Dendritic cell treated with granulocyte-macrophage colony-stimulating factor and Interleukin-4, amounts not matched to agents 40 ng/mL and 50 ng/mL, for 4 days (primary cell): ENCODE measurements around the gene UBTD1.
"Not testable (repeated sequence)": the region's sequence is repeated elsewhere in the genome, so short reads cannot be mapped to it uniquely, and the experiment has no call there.

Source experiments
- H3K27ac Mint-ChIP-seq: one replicate; pipeline ENCODE4 v1.8.0; 2022; ENCODE audit warnings: mild to moderate bottlenecking, mixed read lengths
- H3K27me3 Mint-ChIP-seq: one replicate; pipeline ENCODE4 v1.8.0; 2022; ENCODE audit warnings: mild to moderate bottlenecking, mixed read lengths
- H3K36me3 Mint-ChIP-seq: one replicate; pipeline ENCODE4 v1.8.0; 2022; ENCODE audit warnings: low read depth, mixed read lengths
- H3K4me1 Mint-ChIP-seq: one replicate; pipeline ENCODE4 v1.8.0; 2022; ENCODE audit warnings: low read depth, mixed read lengths
- H3K4me3 Mint-ChIP-seq: one replicate; pipeline ENCODE4 v1.8.0; 2022; ENCODE audit warnings: mild to moderate bottlenecking, moderate library complexity, mixed read lengths
- H3K9me3 Mint-ChIP-seq: one replicate; pipeline ENCODE4 v1.8.0; 2022; ENCODE audit warnings: mixed read lengths
- intact Hi-C: fragments of 100-400 bp; cut with micrococcal nuclease; formaldehyde crosslinking; loops from one replicate; pipeline ENCODE4 v1.15.0; 2022

UBTD1 gene

DNA sequence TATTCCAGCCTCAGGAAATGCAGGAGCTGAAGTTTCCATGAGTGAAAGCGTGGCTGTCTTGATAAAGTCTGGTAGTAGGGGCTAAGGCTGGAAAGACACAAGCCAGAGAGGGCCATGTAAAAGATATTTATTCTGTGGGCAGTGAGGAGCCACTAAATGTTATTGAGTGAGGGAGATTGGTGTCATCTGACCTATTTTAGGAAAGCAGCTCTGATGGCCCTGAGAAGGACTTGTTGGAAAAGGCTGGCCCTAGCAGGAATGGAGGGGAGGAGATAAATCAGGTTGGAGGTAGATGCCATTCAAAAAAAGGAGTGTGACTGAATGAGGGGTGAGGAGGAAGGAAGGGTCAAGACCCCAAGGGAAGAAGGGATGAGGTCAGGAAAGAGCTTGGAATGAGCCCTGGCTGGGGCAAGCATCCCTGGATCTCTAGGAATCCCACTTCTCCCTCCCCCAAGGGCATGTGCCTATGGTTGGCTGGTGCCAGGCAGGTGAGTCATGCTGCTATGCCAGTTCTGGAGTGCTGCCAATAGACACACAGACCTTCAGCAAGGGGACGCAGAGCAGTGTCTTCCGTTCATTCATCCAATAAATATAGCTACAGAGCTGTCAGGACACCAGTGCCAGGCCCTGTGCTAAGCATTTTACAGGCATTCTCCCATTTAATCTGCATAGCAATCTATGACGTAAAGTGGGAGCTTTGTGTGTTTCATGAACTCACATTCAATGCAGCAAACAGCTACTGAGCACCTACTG is 75.8 kb downstream of the UBTD1 start:
- H3K36me3 Mint-ChIP-seq: peaks cover 20% of the 10 kb centered on the region
- intact Hi-C loops: loop anchor here (5.0 to 10.0 kb wide), 2 partner anchors 38 to 80 kb away; no protein-coding TSS in a partner anchor
- H3K4me1 Mint-ChIP-seq: no peaks in the 10 kb centered on the region
- H3K4me3 Mint-ChIP-seq: no peak overlapping the region
- peaks cover 13% of the 10 kb centered on the region for H3K27me3 Mint-ChIP-seq
- no peaks in the 10 kb centered on the region for H3K9me3 Mint-ChIP-seq
- H3K27ac Mint-ChIP-seq: no peak overlapping the region

GRCh38 chr10:97575127-97575668 is 76.5 kb downstream of the UBTD1 start:
- intact Hi-C loops: loop anchor here (10.0 kb wide), 1 partner anchor 80 kb away; no protein-coding TSS in a partner anchor
- Mint-ChIP-seq H3K4me1 (no peaks in the 10 kb centered on the region), H3K36me3 (peaks cover 13% of the 10 kb centered on the region), H3K27ac (no peak overlapping the region), H3K27me3 (peaks cover 13% of the 10 kb centered on the region), H3K4me3 (no peak overlapping the region), H3K9me3 (no peaks in the 10 kb centered on the region)

DNA sequence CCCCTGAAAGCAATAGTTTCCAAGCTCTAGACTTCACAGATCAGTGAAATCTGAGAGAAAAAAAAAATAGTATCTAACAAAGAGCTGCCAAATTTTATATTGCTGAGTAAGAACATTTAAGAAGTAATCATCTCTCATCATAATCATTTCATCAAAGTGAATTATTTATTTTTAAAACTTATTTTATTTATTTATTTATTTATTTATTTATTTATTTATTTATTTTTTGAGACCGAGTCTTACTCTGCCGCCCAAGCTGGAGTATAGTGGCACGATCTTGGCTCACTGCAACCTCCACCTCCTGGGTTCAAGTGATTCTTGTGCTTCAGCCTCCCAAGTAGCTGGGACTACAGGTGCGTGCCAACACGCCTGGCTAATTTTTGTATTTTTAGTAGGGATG is 77.8 kb downstream of the UBTD1 start:
- H3K9me3 Mint-ChIP-seq, H3K27ac Mint-ChIP-seq, H3K36me3 Mint-ChIP-seq, H3K4me1 Mint-ChIP-seq, H3K4me3 Mint-ChIP-seq: not testable (repeated sequence)
- intact Hi-C loops: loop anchor here (10.0 kb wide), 1 partner anchor 78 kb away; no protein-coding TSS in a partner anchor
- H3K27me3 Mint-ChIP-seq: peaks cover 13% of the 10 kb centered on the region

DNA sequence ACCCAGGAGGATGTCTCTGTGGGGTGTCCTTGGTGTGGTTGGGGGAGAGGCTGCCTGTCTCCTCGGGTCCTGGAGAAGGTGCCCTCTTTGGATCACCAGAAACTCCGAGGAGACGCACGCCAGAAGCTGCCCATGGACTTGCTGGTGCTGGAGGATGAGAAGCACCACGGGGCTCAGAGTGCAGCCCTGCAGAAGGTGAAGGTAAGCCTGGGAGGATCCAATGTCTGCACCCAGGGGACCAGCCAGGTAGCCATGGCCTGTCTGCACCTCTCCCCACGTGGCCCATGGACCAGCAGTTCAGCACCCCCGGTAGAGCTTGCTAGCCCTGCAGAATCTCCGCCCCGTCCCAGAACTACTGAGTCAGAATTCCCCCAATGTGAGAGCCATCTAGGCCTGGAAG is 79.0 kb downstream of the UBTD1 start:
- no peak overlapping the region for H3K4me3 Mint-ChIP-seq
- no peak overlapping the region for H3K27ac Mint-ChIP-seq
- no peaks in the 10 kb centered on the region for H3K9me3 Mint-ChIP-seq
- intact Hi-C loops: loop anchor here (10.0 kb wide), 1 partner anchor 77 kb away; no protein-coding TSS in a partner anchor
- no peaks in the 10 kb centered on the region for H3K36me3 Mint-ChIP-seq
- H3K4me1 Mint-ChIP-seq: no peaks in the 10 kb centered on the region
- H3K27me3 Mint-ChIP-seq: peaks cover 13% of the 10 kb centered on the region

GRCh38 chr10:97578171-97578844 is 79.6 kb downstream of the UBTD1 start:
- Mint-ChIP-seq H3K27me3 (peaks cover 13% of the 10 kb centered on the region), H3K36me3 (no peaks in the 10 kb centered on the region), H3K4me1 (no peaks in the 10 kb centered on the region), H3K9me3 (no peaks in the 10 kb centered on the region), H3K27ac (no peak overlapping the region), H3K4me3 (no peak overlapping the region)
- intact Hi-C loops: loop anchor here (10.0 kb wide), 1 partner anchor 76 kb away; no protein-coding TSS in a partner anchor

- no peaks in the 10 kb centered on the region for H3K36me3 Mint-ChIP-seq
- peaks cover 13% of the 10 kb centered on the region for H3K27me3 Mint-ChIP-seq
- intact Hi-C loops: no loop called here
- no peak overlapping the region for H3K4me3 Mint-ChIP-seq
- H3K9me3 Mint-ChIP-seq: no peaks in the 10 kb centered on the region
- no peaks in the 10 kb centered on the region for H3K4me1 Mint-ChIP-seq
- no peak overlapping the region for H3K27ac Mint-ChIP-seq
Observed at GRCh38 chr10:97580421-97581367, 82.0 kb downstream of the UBTD1 start.

GRCh38 chr10:97582169-97582568 is 83.4 kb downstream of the UBTD1 start:
- Mint-ChIP-seq H3K27ac (no peak overlapping the region), H3K9me3 (no peaks in the 10 kb centered on the region), H3K4me1 (no peaks in the 10 kb centered on the region), H3K4me3 (no peak overlapping the region), H3K27me3 (peaks cover 15% of the 10 kb centered on the region), H3K36me3 (no peaks in the 10 kb centered on the region)
- intact Hi-C loops: no loop called here

GRCh38 chr10:97583476-97583875 is 84.8 kb downstream of the UBTD1 start:
- H3K4me1 Mint-ChIP-seq: no peaks in the 10 kb centered on the region
- H3K36me3 Mint-ChIP-seq: no peaks in the 10 kb centered on the region
- no peaks in the 10 kb centered on the region for H3K9me3 Mint-ChIP-seq
- no peak overlapping the region for H3K27ac Mint-ChIP-seq
- H3K4me3 Mint-ChIP-seq: no peak overlapping the region
- intact Hi-C loops: no loop called here
- H3K27me3 Mint-ChIP-seq: peaks cover 5% of the 10 kb centered on the region

- no peaks in the 10 kb centered on the region for H3K4me1 Mint-ChIP-seq
- H3K36me3 Mint-ChIP-seq: no peaks in the 10 kb centered on the region
- H3K9me3 Mint-ChIP-seq: no peaks in the 10 kb centered on the region
- no peak within 1 kb of the TSS for H3K4me3 Mint-ChIP-seq
- intact Hi-C loops: no loop called here
- peaks cover 2% of the 10 kb centered on the region for H3K27me3 Mint-ChIP-seq
- no peak within 1 kb of the TSS for H3K27ac Mint-ChIP-seq
Observed at GRCh38 chr10:97584060-97584797, 85.5 kb downstream of the UBTD1 start, which contains the start of gene HOGA1. Gene HOGA1 (plus strand): TSS chr10:97584389. CDS start chr10:97584704, 315 bp downstream.

DNA sequence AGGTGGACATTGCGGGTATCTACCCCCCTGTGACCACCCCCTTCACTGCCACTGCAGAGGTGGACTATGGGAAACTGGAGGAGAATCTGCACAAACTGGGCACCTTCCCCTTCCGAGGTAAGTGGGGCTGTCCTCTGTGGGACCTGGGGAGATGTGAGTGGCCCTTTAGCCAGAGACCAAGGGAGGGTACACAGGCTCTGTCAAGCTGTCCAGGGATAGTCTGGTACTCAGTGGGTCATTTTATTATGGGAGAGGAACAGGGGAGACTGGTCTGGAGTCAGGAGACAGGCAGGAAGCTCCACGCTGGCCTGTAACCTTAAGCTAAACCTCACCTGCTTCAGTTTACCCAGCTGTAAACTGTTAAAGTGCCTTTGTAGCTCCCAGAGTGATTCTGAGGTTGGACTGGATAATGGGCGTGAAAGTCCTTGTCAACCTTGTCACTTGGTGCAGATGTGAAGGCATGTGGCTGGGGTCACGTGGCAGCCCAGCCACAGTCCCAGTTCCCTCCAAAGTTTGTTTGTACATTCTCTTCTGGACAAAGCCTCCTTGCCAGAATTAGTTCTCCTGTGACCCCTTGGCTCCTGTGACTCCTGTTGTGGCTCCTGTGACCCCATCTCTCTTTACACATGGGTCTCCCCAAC is 86.2 kb downstream of the UBTD1 start:
- intact Hi-C loops: no loop called here
- no peak overlapping the region for H3K4me3 Mint-ChIP-seq
- H3K9me3 Mint-ChIP-seq: no peaks in the 10 kb centered on the region
- H3K27me3 Mint-ChIP-seq: peaks cover 2% of the 10 kb centered on the region
- H3K27ac Mint-ChIP-seq: no peak overlapping the region
- no peaks in the 10 kb centered on the region for H3K36me3 Mint-ChIP-seq
- no peaks in the 10 kb centered on the region for H3K4me1 Mint-ChIP-seq

GRCh38 chr10:97585439-97585811 is 86.7 kb downstream of the UBTD1 start:
- no peaks in the 10 kb centered on the region for H3K4me1 Mint-ChIP-seq
- H3K9me3 Mint-ChIP-seq: no peaks in the 10 kb centered on the region
- intact Hi-C loops: no loop called here
- H3K27me3 Mint-ChIP-seq: peaks cover 2% of the 10 kb centered on the region
- H3K36me3 Mint-ChIP-seq: no peaks in the 10 kb centered on the region
- no peak overlapping the region for H3K4me3 Mint-ChIP-seq
- no peak overlapping the region for H3K27ac Mint-ChIP-seq

GRCh38 chr10:97587183-97587582 is 88.5 kb downstream of the UBTD1 start:
- H3K27ac Mint-ChIP-seq: no peak overlapping the region
- H3K4me3 Mint-ChIP-seq: no peak overlapping the region
- H3K36me3 Mint-ChIP-seq: no peaks in the 10 kb centered on the region
- H3K27me3 Mint-ChIP-seq: peaks cover 2% of the 10 kb centered on the region
- intact Hi-C loops: no loop called here
- H3K4me1 Mint-ChIP-seq: no peaks in the 10 kb centered on the region
- H3K9me3 Mint-ChIP-seq: no peaks in the 10 kb centered on the region

DNA sequence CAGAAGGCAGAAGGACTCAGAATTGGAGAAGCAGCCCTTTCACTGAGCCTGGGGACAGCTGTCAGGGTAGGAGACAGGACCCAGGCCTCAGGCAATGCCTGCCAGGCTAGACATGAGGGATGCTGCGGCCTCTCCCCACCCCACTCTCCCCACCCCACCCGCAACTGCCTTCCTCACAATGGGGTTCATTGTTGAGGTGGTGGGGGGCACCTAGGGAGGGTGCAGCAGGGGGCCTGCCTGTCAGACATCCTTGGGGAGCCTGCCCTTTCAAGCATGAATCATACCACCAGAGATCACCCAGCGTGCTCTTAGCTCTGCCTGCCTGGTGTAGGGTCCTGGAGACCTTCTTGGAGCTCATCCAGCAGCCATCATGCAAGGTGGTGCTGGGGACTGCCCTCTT is 90.8 kb downstream of the UBTD1 start, which contains the start of gene C10orf62:
TSS of gene C10orf62 (plus strand) at position 243 of the 400 bp plus-strand sequence. CDS start 177 bp downstream, outside the sequence.
- intact Hi-C loops: no loop called here
- Mint-ChIP-seq H3K36me3 (no peaks in the 10 kb centered on the region), H3K4me3 (no peak within 1 kb of the TSS), H3K27me3 (peaks cover 2% of the 10 kb centered on the region), H3K27ac (no peak within 1 kb of the TSS), H3K4me1 (no peaks in the 10 kb centered on the region), H3K9me3 (no peaks in the 10 kb centered on the region)
